HFFc6 (cell line): Measurements from ENCODE around the gene PSTPIP2. TPM values are rescaled to one million over a fixed set of nuclear protein-coding genes. Genes with fewer than 3 reads are reported as not detected.

ENCODE experiments used
- DNase-seq: peaks from one replicate; pipeline ENCODE4 v3.0.0-alpha.2; 2018
- H3K27ac Mint-ChIP-seq: 2 replicates; pipeline ENCODE4 v1.8.0; 2020; ENCODE audit warnings: mild to moderate bottlenecking, mixed read lengths
- H3K27me3 Mint-ChIP-seq: 2 replicates; pipeline ENCODE4 v1.8.0; 2021; ENCODE audit warnings: mild to moderate bottlenecking, moderate library complexity, mixed read lengths; ENCODE audit not compliant: insufficient read depth
- H3K36me3 Mint-ChIP-seq: 2 replicates; pipeline ENCODE4 v1.8.0; 2021; ENCODE audit warnings: low read depth, mixed read lengths
- H3K4me1 Mint-ChIP-seq: 2 replicates; pipeline ENCODE4 v1.8.0; 2020; ENCODE audit warnings: low read depth, mixed read lengths
- H3K4me3 Mint-ChIP-seq: 2 replicates; pipeline ENCODE4 v1.8.0; 2020; ENCODE audit warnings: mild to moderate bottlenecking, moderate library complexity, mixed read lengths
- H3K9me3 Mint-ChIP-seq: 2 replicates; pipeline ENCODE4 v1.8.0; 2020; ENCODE audit warnings: mild to moderate bottlenecking, mixed read lengths
- total RNA-seq, 6 experiments: library from RNA; stranded (reverse); fragmentation: NEBNext Ultra II Directional; extraction: Animal tissue kit (Norgen Biotek cat#: 25700); gene quantifications; 2 replicates in 1 of 6; 3 replicates in 5 of 6; pipeline ENCODE4 v1.2.3, GENCODE V29; 2021
- TF ChIP-seq, protein P1 (sequence below): fragments of 200-600 bp; sonication (generic); IDR thresholded peaks from 2 replicates; pipeline ENCODE4 v1.5.0; 2021; ENCODE audit warnings: antibody characterized with exemption, mild to moderate bottlenecking

PSTPIP2 gene
- total RNA-seq, 6 experiments from 2014 or later = 7.8 to 10.4 (median 8.7) TPM

DNA sequence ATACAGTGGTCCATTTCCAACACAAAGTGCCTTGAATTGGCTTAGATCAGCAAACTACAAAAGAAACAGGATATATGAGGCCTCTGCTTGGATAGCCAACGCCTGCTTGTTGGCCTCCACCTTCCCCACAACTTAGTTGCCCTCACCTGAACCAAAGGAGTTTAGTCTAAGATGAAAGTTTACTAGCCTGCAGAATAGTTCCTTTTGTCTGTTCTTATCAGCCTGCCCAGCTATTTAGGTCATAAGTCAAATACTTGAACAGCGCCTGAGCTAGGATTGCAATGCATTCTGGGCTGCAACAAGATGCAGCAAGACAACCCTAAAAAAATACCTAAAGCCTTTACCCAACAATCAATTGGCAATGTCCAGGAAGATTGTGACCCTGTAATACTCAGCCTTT is 91.8 kb downstream of the PSTPIP2 start:
- Mint-ChIP-seq H3K27ac (no peak overlapping the region), H3K4me1 (peaks cover 23% of the 10 kb centered on the region), H3K4me3 (no peak overlapping the region), H3K27me3 (no peaks in the 10 kb centered on the region; the same call in 1 of the 2 replicates), H3K9me3 (no peaks in the 10 kb centered on the region), H3K36me3 (no peaks in the 10 kb centered on the region)
- DNase-seq = no peak
- TF ChIP-seq, protein P1, sequence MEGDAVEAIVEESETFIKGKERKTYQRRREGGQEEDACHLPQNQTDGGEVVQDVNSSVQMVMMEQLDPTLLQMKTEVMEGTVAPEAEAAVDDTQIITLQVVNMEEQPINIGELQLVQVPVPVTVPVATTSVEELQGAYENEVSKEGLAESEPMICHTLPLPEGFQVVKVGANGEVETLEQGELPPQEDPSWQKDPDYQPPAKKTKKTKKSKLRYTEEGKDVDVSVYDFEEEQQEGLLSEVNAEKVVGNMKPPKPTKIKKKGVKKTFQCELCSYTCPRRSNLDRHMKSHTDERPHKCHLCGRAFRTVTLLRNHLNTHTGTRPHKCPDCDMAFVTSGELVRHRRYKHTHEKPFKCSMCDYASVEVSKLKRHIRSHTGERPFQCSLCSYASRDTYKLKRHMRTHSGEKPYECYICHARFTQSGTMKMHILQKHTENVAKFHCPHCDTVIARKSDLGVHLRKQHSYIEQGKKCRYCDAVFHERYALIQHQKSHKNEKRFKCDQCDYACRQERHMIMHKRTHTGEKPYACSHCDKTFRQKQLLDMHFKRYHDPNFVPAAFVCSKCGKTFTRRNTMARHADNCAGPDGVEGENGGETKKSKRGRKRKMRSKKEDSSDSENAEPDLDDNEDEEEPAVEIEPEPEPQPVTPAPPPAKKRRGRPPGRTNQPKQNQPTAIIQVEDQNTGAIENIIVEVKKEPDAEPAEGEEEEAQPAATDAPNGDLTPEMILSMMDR = no peak

DNA sequence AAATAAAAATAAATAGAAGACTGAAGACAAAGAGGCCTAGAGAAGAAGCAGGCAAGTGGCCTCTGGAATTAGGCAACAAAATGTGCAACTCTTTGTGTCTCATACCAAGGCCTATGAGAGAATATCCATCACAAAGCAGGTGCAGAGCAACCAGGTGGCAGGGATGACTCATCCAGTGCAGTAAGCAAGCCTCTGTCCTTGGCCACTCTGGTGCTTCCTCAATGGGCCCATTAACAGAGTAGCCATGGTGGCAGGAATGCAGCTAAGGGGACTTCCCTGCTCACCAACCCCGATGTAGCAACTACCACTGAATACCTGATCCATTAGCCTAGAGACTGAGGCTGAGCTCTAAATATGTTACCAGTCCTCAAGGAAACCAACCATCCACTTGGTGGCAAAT is 94.0 kb downstream of the PSTPIP2 start:
- Mint-ChIP-seq H3K27me3 (no peaks in the 10 kb centered on the region; the same call in 1 of the 2 replicates), H3K27ac (no peak overlapping the region), H3K9me3 (no peaks in the 10 kb centered on the region), H3K36me3 (no peaks in the 10 kb centered on the region), H3K4me1 (peaks cover 30% of the 10 kb centered on the region), H3K4me3 (no peak overlapping the region)
- TF ChIP-seq, protein P1 = no peak
- DNase-seq = no peak

DNA sequence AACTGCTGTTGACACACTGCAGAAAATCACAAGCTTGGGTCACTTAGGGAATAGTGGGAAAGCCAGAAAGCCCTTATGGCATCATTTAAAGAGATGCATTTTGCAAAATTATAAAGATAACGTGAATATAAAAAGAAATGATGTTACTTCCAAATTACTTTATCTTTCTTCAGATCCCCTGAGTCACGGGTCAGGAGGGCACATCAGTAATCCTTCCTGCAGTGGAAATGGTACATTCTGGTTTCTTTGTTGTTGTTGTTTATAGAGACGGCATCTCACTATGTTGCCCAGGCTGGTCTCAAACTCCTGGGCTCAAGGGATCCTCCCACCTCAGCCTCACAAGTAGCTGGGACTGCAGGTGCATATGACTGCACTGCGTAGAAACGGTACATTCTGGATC is 95.1 kb downstream of the PSTPIP2 start:
- Mint-ChIP-seq H3K9me3 (no peaks in the 10 kb centered on the region), H3K27me3 (no peaks in the 10 kb centered on the region; the same call in 1 of the 2 replicates), H3K27ac (no peak overlapping the region), H3K4me3 (no peak overlapping the region), H3K36me3 (no peaks in the 10 kb centered on the region), H3K4me1 (peaks cover 26% of the 10 kb centered on the region)
- no peak for DNase-seq
- TF ChIP-seq, protein P1 = no peak

DNA sequence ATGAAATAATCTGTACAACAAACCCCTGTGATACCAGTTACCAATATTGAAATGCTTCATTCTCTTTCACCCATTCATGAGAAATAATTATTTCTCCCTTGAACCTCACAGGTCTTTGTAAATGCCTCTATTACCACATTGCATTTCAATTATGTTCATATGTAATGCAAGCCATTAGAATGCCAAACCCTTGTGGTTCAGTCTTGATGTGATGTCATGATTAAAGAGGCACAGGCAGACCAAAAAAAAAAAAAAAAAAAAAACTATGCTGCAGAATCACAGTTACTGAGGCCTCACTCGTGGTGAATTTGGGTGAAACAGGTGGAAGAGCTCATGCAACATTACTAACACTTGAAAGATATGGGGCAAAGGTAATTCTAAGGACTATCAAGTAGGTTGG is 95.5 kb downstream of the PSTPIP2 start:
- TF ChIP-seq, protein P1 = no peak
- no peak overlapping the region for H3K4me3 Mint-ChIP-seq
- H3K27ac Mint-ChIP-seq = no peak overlapping the region
- DNase-seq = peak; percentile 28
- H3K4me1 Mint-ChIP-seq = peaks cover 26% of the 10 kb centered on the region
- no peaks in the 10 kb centered on the region for H3K9me3 Mint-ChIP-seq
- H3K27me3 Mint-ChIP-seq = no peaks in the 10 kb centered on the region; the same call in 1 of the 2 replicates
- H3K36me3 Mint-ChIP-seq = no peaks in the 10 kb centered on the region

DNA sequence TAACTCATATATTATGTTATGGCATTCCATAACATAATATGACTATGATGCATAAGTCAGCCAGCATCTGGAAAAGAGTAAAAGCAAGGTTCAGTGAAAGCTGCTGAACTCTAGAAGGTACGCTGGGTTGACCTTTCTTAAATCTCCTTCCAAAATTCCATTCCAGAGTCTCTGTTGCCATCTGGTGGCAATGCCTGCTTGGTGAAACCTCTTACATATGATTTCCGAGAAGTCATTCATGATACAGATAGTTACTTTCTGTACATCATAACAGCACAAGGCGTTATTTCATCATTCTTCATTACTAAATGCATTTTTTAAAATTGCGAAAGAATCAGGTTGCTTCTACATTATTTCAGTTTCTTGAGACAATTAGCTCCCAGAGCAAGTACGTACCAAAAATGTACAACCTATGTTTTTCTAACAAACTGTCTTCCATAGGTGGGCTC is 97.9 kb downstream of the PSTPIP2 start:
- Mint-ChIP-seq H3K27ac (no peak overlapping the region), H3K27me3 (no peaks in the 10 kb centered on the region; the same call in 1 of the 2 replicates), H3K4me3 (peak overlapping the region; percentile 34; the same call in 1 of the 2 replicates), H3K9me3 (no peaks in the 10 kb centered on the region), H3K36me3 (no peaks in the 10 kb centered on the region), H3K4me1 (peaks cover 26% of the 10 kb centered on the region)
- peak; percentile 73 for DNase-seq
- TF ChIP-seq, protein P1 = peak; percentile 89
